CD4-positive, alpha-beta T cell treated with Interleukin-2 at 100 ng/mL for 4 hours (primary cell): ENCODE data around the gene METTL14.
A peak's percentile ranks its signal among the peaks of the same experiment; 100 is the strongest.
"Not testable (repeated sequence)": the region's sequence is repeated elsewhere in the genome, so short reads cannot be mapped to it uniquely, and the experiment has no call there.

Experiments used
- DNase-seq: peaks from one replicate; pipeline ENCODE4 v3.0.0-alpha.2; 2020; ENCODE audit warnings: low spot score

Gene METTL14

GRCh38 chr4:118684873-118685811 lies at the start of gene METTL14:
TSS of gene METTL14 (plus strand) at chr4:118685392. CDS start at chr4:118685535, 143 bp downstream.
- peak; percentile 90 for DNase-seq

- DNase-seq = not testable (repeated sequence)
Observed at GRCh38 chr4:118636126-118636525, 49.1 kb upstream of the METTL14 start.

GRCh38 chr4:118664665-118665064 lies 20.5 kb upstream of the METTL14 start:
- DNase-seq = not testable (repeated sequence)

DNA sequence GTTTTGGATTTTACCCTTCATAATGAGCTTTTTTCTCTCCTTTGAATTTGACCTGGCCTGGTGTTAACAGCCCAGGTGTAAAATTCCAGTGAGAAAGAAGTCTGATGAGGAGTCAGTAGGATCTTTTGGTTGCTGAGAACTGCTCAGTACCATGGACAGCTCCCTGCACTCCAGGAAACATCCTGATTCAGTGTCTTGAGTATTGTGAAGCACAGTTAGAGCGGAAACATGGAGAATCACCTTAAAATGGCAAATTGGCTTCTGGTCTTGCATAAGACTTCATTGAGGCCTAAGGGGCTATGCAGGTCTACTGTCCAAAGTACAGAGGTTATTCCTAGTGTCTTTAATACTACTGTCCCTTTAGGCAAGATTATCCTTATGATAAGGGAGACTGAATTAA lies 16.0 kb upstream of the METTL14 start:
- DNase-seq = peak; percentile 39

- DNase-seq = not testable (repeated sequence)
Observed at GRCh38 chr4:118670968-118671367, 14.2 kb upstream of the METTL14 start.

DNA sequence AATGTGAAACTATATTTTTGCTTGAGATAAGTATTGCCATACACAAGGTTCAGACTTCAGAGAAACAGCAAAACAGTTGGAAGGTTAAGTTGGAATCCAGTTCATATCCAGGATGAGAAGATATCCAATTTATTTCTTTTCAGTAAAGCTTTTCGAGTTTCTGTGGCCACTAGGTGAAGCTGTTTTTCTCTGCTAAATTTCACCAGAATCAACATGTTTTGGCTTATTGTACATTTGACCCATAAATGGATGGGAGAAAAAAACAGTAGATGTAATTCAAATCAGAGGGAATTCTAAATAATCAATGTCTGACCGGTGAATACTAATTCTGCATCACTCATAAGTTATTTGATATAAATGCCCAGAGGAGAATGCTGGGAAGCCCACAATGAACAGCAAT lies 9.1 kb upstream of the METTL14 start:
- no peak for DNase-seq

GRCh38 chr4:118680808-118681207 lies 4.4 kb upstream of the METTL14 start:
- DNase-seq = no peak

DNA sequence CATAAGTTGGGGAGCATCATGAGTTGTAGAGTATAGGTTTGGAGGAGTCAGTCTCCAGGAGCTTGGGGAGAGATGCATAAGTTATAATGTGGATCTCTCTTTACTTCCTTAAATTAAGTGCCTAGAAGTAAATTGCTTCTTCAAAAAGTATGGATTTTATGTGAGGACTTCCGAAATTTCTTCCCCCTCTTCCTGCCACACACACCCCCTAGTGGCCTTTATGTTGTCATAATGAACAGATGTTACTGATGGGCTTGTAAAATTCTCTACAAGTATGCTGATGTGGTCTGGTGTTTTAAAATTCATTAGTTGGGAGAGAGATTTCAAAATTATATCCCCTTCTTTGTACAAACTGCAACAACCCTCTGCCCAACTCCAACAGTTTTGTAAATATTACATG lies 2.3 kb upstream of the METTL14 start:
- DNase-seq = no peak

DNA sequence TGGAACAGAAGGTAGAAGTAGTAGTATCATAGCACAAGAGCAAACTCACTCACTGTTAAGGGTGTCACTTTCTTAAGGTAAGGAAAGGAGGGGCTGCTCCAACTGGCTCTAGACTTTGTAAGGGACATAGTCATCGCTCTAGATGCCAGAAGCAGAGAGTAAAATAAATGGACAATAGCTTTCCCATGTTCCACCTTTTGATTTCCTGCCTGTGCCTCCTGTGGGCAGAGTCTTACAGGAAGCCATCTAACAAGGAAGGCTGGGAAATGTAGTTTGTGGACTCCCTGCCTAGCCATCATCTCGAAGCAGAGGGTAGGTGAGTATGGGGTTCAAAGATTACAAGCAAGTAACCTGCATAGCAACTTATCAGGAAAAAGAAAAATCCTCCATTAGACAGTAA lies 1.7 kb upstream of the METTL14 start:
- no peak for DNase-seq

DNA sequence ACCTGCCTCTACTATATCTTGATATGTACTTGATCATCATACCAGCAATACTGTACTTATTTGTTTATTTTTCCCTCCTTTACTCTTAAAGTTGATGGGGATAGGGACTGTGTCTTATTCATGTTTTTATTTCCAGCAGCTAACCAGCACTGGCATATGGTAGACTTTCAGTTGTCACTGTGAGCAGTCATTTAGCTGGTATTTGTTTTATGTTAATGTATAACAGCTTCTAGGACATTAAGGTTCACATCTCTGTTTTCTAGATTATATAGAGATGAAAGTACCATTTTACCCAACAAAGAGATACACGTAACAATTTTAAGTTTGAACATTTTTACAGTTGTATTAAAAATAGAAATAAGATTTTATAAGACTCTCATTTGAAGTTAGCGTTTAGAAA lies 17.9 kb downstream of the METTL14 start:
- no peak for DNase-seq

DNA sequence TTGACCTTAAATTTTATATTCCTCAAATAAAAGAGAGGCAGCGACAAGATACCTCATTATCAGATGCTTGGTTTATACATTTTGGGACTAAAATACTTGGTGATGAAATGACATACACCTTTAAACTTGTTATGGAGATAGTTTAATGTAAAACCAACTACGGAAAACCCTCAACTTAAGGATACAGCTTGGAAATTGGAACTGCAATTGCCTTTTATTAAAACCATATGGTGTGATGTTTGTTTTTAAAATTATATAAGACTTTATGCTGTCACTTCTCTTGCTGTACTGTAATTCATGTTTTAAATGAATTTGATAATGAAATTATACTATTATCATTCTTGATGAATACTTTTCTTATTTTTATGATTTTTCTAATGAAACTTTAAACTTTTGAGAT lies 25.9 kb downstream of the METTL14 start:
- DNase-seq = no peak

- DNase-seq = no peak
Observed at GRCh38 chr4:118712872-118713271, 27.7 kb downstream of the METTL14 start.

- no peak for DNase-seq
Observed at GRCh38 chr4:118714682-118715081, 29.5 kb downstream of the METTL14 start.

GRCh38 chr4:118716304-118716703 lies 31.1 kb downstream of the METTL14 start:
- DNase-seq = no peak

DNA sequence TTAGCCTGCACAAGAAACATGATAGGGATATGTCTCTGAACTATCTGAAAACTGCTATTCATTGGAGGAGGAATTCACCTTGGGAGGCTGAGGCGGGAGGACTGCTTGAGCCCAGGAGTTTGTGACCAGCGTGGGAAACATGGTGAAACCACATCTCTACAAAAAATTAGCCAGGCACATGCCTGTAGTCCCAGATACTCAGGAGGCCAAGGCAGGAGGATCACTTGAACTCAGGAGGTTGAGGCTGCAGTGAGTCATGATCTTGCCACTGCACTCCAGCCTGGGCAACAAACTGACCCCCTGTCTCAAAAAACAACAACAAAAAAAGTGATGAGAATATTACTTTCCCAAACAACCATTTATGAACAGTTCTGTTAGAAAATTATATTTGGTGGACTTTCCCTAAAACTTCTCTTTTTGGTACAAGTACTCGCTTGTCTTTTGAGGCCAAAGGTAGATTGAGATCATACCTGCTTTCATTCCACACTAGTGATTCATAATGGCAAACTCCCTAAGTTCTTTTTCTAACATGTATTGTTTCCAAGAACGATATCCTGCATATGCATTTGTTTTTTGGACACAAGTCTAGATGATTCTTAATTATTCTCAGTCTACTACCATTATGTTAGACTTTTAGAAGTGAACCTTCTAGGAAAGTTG lies 33.4 kb downstream of the METTL14 start:
- DNase-seq = no peak

DNA sequence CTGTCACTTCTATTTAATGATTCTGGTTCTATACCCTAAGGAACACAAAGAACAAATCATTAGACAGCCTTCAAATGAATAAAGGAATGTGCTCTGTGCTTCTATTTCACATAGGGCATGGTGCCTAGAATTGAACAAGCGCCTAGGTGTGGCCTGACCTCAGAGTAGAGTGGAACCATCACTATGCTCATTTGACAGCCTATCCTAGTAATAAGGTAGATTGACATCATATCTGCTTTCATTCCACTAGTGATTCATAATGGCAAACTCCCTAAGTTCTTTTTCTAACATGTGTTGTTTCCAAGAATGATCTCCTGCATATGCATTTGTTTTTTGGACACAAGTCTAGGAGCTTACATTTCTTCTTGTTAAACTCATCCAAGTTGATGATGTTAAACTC lies 36.6 kb downstream of the METTL14 start:
- DNase-seq = no peak

DNA sequence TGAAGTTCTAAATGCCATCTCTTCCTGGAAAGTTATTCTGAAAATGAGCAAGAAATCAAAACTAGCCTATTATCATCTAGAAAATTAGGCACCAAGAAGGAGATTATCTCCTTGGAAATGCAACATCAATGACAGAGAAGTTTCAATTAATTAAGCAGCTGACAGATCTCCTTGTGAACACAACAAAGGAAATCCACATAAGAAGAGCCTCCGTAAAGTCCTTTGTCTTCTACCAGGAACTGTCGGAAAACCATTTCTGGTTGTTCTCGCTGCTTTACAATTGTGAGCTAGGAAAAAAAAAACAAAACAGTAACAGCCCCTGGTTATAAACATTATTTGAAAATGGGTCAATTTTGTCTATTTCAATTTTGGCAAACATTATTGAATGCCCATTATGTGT lies 38.2 kb downstream of the METTL14 start:
- DNase-seq = no peak

DNA sequence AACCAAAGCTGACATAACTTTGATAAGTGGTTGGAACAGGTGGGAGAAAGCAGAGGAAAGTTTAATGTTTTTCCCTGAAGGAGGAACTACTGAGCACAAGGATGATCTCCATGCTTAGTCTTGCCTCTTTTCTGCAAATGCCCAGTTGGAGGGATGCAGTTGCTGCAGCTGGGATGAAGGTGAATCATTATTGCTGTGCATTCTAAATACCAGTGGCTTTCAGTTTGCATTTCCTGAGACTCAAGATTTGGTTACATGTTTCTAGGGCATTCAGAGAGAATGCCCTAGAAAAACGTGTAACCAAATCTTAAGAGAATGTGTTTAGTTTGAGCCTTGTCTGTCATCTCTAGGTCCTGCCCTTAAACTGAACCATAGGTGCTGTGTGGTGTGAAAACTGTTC lies 42.2 kb downstream of the METTL14 start:
- DNase-seq = no peak

DNA sequence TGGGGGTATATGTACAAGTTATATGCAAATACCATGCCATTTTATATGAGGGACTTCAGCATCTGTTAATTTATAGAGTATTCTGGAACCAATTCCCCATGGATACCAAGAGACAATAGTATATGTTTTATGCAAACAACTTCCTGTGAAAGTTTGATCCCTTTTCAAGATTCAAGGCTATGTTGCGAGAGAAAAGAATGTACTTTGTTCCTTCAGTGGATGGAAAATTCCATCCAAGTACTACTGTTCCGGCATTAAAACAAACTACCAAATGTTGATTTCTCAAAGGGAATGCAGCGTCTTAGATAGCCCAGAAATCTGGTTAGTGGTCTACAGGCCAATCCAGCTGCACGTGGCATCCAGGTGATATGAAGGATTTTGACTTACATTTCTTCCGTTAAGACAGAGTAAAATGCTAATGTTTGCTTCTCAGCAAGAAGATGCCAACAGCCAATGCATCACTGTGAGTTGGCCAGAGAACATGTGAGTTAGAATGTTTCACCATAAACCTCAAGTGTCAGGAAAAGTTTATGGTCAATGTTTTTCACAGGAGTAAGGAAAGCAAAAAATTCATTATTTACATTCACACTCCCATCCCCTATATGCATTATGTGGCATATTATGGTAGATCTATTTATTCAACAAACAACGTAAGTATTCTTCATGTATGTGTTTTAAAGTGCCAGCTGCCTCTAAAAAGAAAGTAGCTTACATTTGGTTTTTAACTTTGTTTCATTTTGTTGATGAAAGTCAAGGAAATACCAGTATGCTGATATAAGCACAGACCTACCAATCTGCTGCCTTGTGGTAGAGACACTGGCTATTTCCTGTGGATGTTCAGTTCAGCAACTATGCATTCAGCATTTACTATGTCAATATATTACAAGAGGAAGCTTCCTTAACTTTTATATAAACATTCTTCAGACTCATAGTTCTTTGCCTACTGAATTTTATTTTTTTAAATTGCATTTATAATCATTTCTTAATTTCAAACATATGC lies 44.4 kb downstream of the METTL14 start:
- peak; percentile 4 for DNase-seq

GRCh38 chr4:118730683-118731082 lies 45.5 kb downstream of the METTL14 start:
- DNase-seq = no peak

DNA sequence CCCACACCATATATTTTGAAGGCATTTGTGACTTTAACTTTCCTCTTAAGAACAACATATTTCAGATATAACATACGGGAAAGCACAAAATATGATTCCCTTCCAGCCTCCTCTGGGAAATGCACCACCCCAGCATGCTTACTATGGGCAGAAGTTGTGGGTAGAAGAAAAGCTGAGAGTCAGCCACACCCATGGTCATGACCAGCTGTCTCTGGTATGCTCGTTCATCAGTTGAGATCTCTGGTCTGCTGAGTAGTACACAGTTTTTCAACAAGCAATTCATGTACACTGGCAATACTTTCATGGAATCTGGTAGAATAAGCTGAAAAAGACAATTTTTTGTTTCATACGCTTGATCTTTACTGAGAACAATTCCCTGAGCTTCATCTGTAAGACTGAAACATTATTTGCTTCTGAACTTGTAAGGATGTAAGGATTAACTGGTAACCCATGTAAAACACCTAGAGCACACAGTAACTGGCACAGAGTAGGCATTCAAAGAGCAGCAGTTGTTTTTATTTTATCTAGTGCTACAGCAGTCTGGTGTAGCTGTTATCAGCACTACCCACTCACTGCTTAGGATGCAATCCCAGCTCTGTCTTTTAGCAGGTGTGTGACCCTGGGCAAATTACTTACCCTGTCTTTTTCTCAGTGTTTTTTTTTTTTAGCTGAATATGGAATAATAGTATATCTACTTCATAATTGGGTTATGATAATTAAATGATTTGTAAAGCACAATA lies 47.6 kb downstream of the METTL14 start:
- no peak for DNase-seq
